HG03521 (cell line): ENCODE data around the gene KANSL1.
"Not testable (repeated sequence)": the region's sequence is repeated elsewhere in the genome, so short reads cannot be mapped to it uniquely, and the experiment has no call there.

Experiments
- ATAC-seq: cut with Tn5 transposase; IDR thresholded peaks from one replicate; pipeline ENCODE4 v1.9.1; 2021; ENCODE audit warnings: mild to moderate bottlenecking, moderate library complexity; ENCODE audit not compliant: unreplicated experiment

Gene KANSL1

GRCh38 chr17:46193151-46193625 is at the start of gene KANSL1:
Gene KANSL1, minus strand, starts transcription at chr17:46193429. Its CDS starts 21,286 bp downstream, at chr17:46172143.
- ATAC-seq: peak; percentile 67

DNA sequence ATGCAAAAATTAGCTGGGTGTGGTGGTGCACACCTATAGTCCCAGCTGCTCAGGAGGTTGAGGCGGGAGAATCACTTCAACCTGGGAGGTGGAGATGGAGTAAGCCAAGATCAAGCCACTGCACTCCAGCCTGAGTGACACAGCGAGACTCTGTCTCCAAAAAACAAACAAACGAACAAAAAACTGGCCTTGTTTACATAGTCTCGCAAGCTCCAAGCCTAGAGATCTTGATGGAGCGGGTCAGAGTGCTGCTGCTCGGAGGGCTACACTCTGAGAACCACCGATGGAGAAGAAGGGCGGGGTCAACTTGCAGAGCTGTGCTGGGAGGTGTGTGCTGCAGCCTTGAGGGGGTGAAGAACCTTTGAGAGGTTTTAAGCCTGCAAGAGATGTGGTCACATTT is 38.1 kb upstream of the KANSL1 start:
- not testable (repeated sequence) for ATAC-seq

DNA sequence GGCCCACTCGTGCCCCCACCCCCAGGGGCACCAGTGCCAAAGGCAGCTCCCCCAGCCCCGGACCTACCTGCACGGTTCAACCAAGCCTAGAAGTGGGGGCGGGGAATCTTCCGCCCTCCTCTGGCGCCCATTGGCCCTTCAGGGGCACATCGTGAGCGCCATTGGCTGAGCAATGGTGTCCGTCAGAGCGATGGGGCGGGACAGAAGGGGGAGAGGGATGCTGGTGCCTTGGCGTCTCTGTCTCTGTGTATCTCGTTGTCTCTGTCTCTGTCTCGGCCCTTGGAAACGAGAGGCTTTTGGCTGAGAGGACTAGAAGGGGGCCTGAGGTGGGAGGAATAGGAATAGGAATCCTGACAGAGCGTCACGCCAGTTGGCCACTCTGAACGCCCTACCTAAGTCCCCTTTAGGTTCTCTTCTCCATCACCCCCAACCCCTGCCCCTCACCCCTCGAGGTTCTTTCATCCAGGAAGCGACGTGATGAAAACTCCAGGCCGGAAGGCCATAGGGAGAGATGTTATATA is 32.1 kb upstream of the KANSL1 start:
- peak; percentile 99 for ATAC-seq

DNA sequence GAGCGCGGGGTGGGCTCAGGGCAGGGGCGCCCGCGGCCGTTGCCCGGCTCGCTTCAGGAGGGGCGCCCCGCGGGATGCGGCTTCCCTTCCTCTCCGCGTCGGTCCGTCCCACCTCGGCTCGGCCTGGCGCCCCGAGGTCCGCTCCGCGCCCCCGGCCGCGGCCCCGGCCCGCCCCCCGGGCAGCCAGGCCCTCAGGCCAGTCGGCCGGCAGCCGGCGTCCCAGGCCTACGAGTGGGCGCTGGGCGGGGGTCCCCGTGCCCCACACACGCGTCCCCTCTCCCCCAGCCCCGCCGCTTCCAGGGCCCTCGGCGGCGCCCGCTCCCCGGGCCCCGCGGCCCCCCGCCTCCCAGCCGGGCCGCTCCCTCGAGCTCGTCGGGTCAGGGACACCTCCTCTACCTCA is 31.6 kb upstream of the KANSL1 start:
- peak; percentile 29 for ATAC-seq

GRCh38 chr17:46223041-46223440 is 29.8 kb upstream of the KANSL1 start:
- ATAC-seq: not testable (repeated sequence)

GRCh38 chr17:46216682-46217081 is 23.5 kb upstream of the KANSL1 start:
- ATAC-seq: no peak

DNA sequence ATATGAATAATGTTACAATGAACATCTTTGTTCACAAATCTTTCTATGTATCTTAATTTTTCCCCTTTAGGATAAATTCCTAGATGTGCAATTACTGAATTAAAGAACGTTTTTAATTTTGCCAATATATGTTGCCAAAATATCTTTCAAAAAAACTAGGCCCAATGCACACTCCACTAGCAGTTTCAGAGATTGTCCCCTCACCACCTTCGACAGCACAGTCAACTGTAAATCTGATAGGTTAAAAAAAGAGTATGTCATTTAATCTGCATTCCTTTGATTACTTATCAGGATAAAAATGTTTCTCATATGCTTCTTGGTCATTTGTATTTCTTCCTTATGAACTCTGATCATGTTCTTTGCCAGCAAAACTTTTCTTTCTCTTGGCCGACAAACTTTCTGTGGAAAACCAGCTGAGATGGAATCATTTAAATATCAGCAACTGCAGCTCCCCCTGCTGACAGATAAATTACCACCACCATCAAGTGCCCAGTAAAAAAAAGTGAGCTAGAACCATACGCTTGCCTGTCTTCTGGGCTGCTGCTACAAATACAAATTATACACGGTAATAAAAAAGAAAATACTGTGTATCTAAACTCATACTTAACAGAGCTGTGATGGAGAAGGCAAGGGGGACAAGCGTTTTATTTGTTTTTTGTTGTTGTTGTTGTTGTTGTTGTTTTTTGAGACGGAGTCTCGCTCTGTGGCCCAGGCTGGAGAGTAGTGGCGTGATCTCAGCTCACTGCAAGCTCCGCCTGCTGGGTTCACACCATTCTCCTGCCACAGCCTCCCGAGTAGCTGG is 19.6 kb upstream of the KANSL1 start:
- ATAC-seq: no peak

DNA sequence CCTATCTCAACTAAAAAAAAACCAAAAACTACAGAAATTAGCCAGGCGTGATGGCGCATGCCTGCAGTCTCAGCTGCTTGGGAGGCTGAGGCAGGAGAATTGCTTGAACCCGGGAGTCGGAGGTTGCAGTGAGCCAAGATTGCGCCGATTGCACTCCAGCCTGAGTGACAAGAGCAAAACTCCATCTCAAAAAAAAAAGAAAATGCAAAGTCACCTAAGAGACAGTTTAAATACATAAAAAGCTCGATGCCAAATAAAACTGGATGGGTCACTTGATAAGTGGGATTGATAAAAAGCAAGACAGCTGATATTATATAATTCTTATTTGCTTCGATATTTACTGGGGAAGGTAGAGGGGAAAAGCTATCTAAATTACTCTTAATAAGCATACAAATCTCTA is 15.8 kb upstream of the KANSL1 start:
- no peak for ATAC-seq

DNA sequence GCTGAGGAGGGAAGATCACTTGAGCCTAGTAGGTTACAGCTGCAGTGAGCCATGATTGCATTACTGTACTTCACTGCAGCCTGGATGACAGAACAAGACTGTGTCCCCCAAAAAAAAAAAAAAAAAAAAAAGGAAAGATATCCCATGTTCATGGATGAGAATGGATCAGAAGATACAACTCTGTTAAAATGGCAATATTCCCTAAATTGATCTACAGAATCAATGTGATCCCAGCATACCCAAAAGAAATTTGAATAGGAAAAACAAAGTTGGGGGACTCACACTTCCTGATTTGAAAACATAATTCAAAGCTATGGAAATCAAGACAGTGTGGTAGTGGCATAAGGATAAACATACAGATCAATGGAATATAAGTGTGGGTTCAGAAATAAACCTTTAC is 12.7 kb upstream of the KANSL1 start:
- ATAC-seq: no peak

DNA sequence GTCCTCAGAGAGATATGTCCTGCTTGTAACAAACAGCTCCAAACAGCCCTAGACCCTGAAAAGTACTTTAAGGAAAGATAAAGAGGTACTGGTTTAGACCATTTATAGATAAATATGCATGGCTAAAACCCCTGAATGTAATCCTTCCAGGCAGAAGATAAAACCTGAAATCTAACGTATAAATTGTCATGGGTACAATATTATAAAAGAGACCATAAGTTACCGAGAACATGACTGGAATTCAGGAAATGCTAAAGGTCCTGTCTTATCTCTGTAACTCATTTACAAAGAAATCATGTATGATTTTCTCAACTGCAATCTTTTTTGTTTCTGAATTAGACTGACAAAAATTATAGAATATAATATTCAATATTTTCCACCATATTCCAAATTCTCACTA is 9.2 kb upstream of the KANSL1 start:
- no peak for ATAC-seq

DNA sequence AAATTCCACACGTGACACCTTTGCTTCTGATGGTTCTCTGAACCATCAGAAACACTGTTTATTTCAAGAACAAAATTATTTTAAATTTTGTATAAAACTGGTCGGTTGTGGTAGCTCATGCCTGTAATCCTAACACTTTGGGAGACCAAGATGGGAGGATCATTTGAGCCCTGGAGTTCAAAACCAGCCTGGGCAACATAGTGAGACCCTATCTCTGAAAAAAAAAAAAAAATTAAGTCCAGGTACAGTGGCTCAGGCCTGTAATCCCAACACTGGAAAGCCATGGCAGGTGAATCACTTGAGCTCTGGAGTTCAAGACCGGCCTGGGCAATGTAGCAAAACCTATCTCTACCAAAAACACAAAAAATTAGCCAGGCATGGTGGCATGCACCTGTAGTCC is 8.3 kb upstream of the KANSL1 start:
- ATAC-seq: no peak

DNA sequence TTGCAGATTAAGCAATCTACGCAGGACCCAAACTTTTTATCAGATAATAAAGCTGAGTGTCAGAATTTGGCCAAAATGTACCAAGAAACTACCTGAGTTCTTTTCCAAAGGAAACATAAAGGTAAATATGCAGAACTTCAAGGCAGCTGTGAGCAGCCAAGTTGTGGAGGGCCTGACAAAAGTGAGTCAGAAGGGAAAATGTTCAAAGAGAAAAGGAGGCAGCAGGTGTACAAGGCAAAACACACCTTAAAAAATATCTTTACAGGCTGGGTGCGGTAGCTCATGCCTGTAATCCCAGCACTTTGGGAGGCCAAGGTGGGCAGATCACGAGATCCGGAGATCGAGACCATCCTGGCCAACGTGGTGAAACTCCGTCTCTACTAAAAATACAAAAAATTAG is 7.0 kb upstream of the KANSL1 start:
- no peak for ATAC-seq

- ATAC-seq: no peak
Observed at GRCh38 chr17:46199379-46199778, 6.2 kb upstream of the KANSL1 start.

GRCh38 chr17:46198233-46198632 is 5.0 kb upstream of the KANSL1 start:
- ATAC-seq: no peak

GRCh38 chr17:46197530-46197929 is 4.3 kb upstream of the KANSL1 start:
- ATAC-seq: no peak

GRCh38 chr17:46195939-46196716 is 2.9 kb upstream of the KANSL1 start:
- ATAC-seq: no peak

DNA sequence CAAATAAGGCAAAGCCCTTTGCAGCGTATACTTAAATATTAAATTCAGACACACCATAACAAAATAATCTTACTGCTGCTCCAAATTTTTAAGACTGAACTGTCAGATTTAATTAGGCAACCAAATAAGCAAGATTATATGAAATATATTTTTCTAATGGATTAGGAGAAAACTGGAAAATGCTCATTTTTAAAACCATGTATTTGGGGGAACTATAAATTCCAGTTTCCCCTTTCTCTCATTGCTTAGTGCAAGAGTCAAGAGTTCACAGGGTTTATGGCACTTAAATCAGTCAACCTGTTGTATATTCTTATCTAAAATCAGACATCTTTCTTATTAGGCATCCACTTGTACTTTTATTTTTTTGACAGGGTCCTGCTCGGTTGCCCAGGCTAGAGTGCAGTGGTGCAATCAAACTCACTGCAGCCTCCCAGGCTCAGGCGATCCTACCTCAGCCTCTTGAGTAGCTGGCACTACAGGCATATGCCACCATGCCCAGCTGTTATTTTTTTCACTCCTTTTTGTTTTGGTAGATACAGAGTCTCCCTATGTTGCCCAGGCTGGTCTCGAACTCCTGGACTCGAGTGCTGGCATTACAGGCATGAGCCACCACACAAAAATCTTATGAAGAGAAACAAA is 2.1 kb upstream of the KANSL1 start:
- no peak for ATAC-seq

GRCh38 chr17:46194393-46195216 is 1.4 kb upstream of the KANSL1 start:
- ATAC-seq: no peak

GRCh38 chr17:46193626-46194392 is 580 bp upstream of the KANSL1 start:
- ATAC-seq: peak; percentile 55
